Endothelial cell of umbilical vein (primary cell): ENCODE results near the gene PKP4. TPM values are rescaled to one million over a fixed set of nuclear protein-coding genes. Genes with fewer than 3 reads are reported as not detected.

Experiments used
- BruUV-seq: library from RNA; stranded (reverse); fragments of 400-500 nt; replicated peaks from 2 replicates; lab custom pipeline; 2021; lab: Mats Ljungman, UMichigan
- CTCF ChIA-PET: fragments of 300-600, 350-600 bp; sonication (Branson Sonifier 250); formaldehyde crosslinking; loops from one replicate; lab custom pipeline; 2021; ENCODE audit warnings: antibody characterized with exemption, inconsistent platforms; lab: Charles Lee
- POLR2A ChIA-PET: fragments of 300-600, 350-600 bp; sonication (Branson Sonifier 250); formaldehyde crosslinking; loops from one replicate; lab custom pipeline; 2021; ENCODE audit warnings: antibody characterized with exemption, inconsistent platforms; lab: Charles Lee
- DNase-seq: peaks from one replicate; pipeline ENCODE4 v3.0.0-alpha.2; 2011; ENCODE audit warnings: low read depth, low spot score
- FAIRE-seq: peaks from 2 replicates; lab custom pipeline; 2011; peaks lifted over from hg19 to GRCh38; lab: Jason Lieb, UNC
- H2AFZ ChIP-seq: 2 replicates; pipeline ENCODE4 v1.6.0; 2012; ENCODE audit warnings: low read depth, low read length, control low read depth, inconsistent platforms
- H3K27ac ChIP-seq: 2 replicates; pipeline ENCODE4 v1.5.1; 2011; ENCODE audit warnings: low read depth, mild to moderate bottlenecking, control low read depth, low read length, moderate library complexity; ENCODE audit not compliant: insufficient read depth
- H3K27me3 ChIP-seq, 2 experiments: 2 replicates each; pipeline versions ENCODE4 v1.6.0 to v1.6.1; 2011; ENCODE audit warnings: low read length in 2 of 2, mixed read lengths in 1 of 2; ENCODE audit not compliant: control insufficient read depth in 2 of 2, insufficient read depth in 2 of 2
- H3K36me3 ChIP-seq, 2 experiments: 2 replicates in 1 of 2; 3 replicates in 1 of 2; pipeline ENCODE4 v1.5.1; 2011; ENCODE audit warnings: low read length in 2 of 2, mild to moderate bottlenecking in 1 of 2, moderate library complexity in 1 of 2; ENCODE audit not compliant: control insufficient read depth in 2 of 2, insufficient read depth in 2 of 2; ENCODE audit errors: extremely low read depth in 1 of 2
- H3K4me1 ChIP-seq: 3 replicates; pipeline ENCODE4 v1.5.1; 2011; ENCODE audit warnings: mild to moderate bottlenecking, low read length; ENCODE audit not compliant: control insufficient read depth, insufficient read depth; ENCODE audit errors: extremely low read depth
- H3K4me2 ChIP-seq: 2 replicates; pipeline ENCODE4 v1.6.1; 2011; ENCODE audit warnings: low read length, control low read depth, mixed read lengths; ENCODE audit not compliant: insufficient read depth
- H3K4me3 ChIP-seq, 3 experiments: fragments of 200-600 bp in 1 of 3; sonication (generic), shearing (Covaris generic) in 1 of 3; replicated peaks in 1 of 3; 2 replicates each; pipeline ENCODE4 v1.5.1; 2011 to 2016; ENCODE audit warnings: control low read depth in 3 of 3, low read length in 3 of 3, mild to moderate bottlenecking in 2 of 3, inconsistent platforms in 1 of 3, low read depth in 1 of 3, moderate library complexity in 1 of 3; ENCODE audit not compliant: insufficient read depth in 1 of 3
- H3K79me2 ChIP-seq: 2 replicates; pipeline ENCODE4 v1.6.0; 2012; ENCODE audit warnings: low read length, inconsistent platforms; ENCODE audit not compliant: control insufficient read depth, insufficient read depth
- H3K9ac ChIP-seq: replicated peaks from 2 replicates; pipeline ENCODE3; 2011; ENCODE audit warnings: low read length, control low read depth; ENCODE audit not compliant: insufficient read depth; ENCODE audit errors: extremely low read depth
- H3K9me1 ChIP-seq: replicated peaks from 3 replicates; pipeline ENCODE4 v1.6.0; 2011; ENCODE audit warnings: mild to moderate bottlenecking, low read length; ENCODE audit not compliant: control insufficient read depth, insufficient read depth; ENCODE audit errors: extremely low read depth
- H3K9me3 ChIP-seq: replicated peaks from 2 replicates; pipeline ENCODE4 v1.5.1; 2012; ENCODE audit warnings: low read length, inconsistent platforms; ENCODE audit not compliant: control insufficient read depth, insufficient read depth
- H4K20me1 ChIP-seq: replicated peaks from 2 replicates; pipeline ENCODE3; 2011; ENCODE audit warnings: mild to moderate bottlenecking, low read length; ENCODE audit not compliant: control insufficient read depth, insufficient read depth; ENCODE audit errors: extremely low read depth
- CTCF ChIP-seq, 2 donors: IDR thresholded peaks; 1 replicate in 1 of 2; 2 replicates in 1 of 2; pipeline ENCODE4 v1.5.1; 2011; ENCODE audit warnings: low read length in 2 of 2, mild to moderate bottlenecking in 2 of 2, moderate library complexity in 2 of 2, control low read depth in 1 of 2, inconsistent platforms in 1 of 2, low read depth in 1 of 2; ENCODE audit not compliant: insufficient read depth in 1 of 2; ENCODE audit errors: extremely low read depth in 1 of 2
- FOS ChIP-seq: IDR thresholded peaks from 2 replicates; pipeline ENCODE4 v1.6.1; 2011; ENCODE audit warnings: mild to moderate bottlenecking, low read length, moderate library complexity, borderline replicate concordance; ENCODE audit not compliant: insufficient read depth
- GATA2 ChIP-seq: IDR thresholded peaks from 2 replicates; pipeline ENCODE4 v1.7.0; 2011; ENCODE audit warnings: low read depth, mild to moderate bottlenecking, moderate library complexity, mixed read lengths, low read length; ENCODE audit not compliant: insufficient read length, insufficient read depth
- JUN ChIP-seq: IDR thresholded peaks from 2 replicates; pipeline ENCODE4 v1.6.1; 2011; ENCODE audit warnings: borderline replicate concordance, low read depth; ENCODE audit not compliant: insufficient read length, insufficient read depth
- MAX ChIP-seq: IDR thresholded peaks from 2 replicates; pipeline ENCODE4 v1.6.1; 2011; ENCODE audit not compliant: insufficient read depth, insufficient read length
- MYC ChIP-seq: IDR thresholded peaks from one replicate; pipeline ENCODE4 v1.6.1; 2011; ENCODE audit warnings: mild to moderate bottlenecking, low read depth, low read length
- POLR2A ChIP-seq: IDR thresholded peaks from 2 replicates; pipeline ENCODE4 v1.6.1; 2012; ENCODE audit warnings: low read depth, mild to moderate bottlenecking, control low read depth, low read length
- POLR2AphosphoS5 ChIP-seq: IDR thresholded peaks from 2 replicates; pipeline ENCODE4 v1.6.1; 2012; ENCODE audit warnings: low read depth, mild to moderate bottlenecking, control low read depth, low read length, moderate library complexity; ENCODE audit not compliant: insufficient read depth
- dilution Hi-C: fragments of 300-500 bp; cut with MboI; formaldehyde crosslinking; loops from one replicate; pipeline ENCODE4 v1.15.0; 2019; ENCODE audit warnings: low sequenced_read_pairs; ENCODE audit not compliant: extremely low pct_ligation_motif_present
- intact Hi-C: fragments of 100-400 bp; cut with micrococcal nuclease; formaldehyde crosslinking; loops from one replicate; pipeline ENCODE4 v1.10.0; 2022
- polyA plus RNA-seq, 4 experiments: library from polyadenylated mRNA; depleted of rRNA in 3 of 4; stranded (reverse) in 3 of 4; unstranded in 1 of 4; fragments of >200 nt; gene quantifications; 2 replicates each; pipeline versions ENCODE4 v1.2.1 to v1.2.3, GENCODE V29; 2011 to 2012; ENCODE audit warnings: missing spikeins in 1 of 4
- total RNA-seq: library from RNA; stranded (reverse); gene quantifications from 2 replicates; pipeline ENCODE4 v1.2.3, GENCODE V29; 2021

PKP4 gene
- total and polyA plus RNA-seq, 2 donors (not counting 3 experiments of a cell fraction or from before 2014, with no cell fraction given) = 35.4 to 68.5 TPM

GRCh38 chr2:158569284-158569683, 112.5 kb downstream of the PKP4 start:
- POLR2A ChIA-PET = no interaction called here
- no peak overlapping the region for H3K4me3 ChIP-seq
- no peaks in the 10 kb centered on the region for H3K27me3 ChIP-seq
- H3K9ac ChIP-seq = no peak overlapping the region
- BruUV-seq = no TSS peak
- no peak overlapping the region for H3K4me2 ChIP-seq
- FAIRE-seq = no peak
- no peak overlapping the region for H2AFZ ChIP-seq
- H3K27ac ChIP-seq = no peak overlapping the region
- CTCF ChIA-PET = no interaction called here
- TF ChIP-seq JUN (no peak), CTCF (IDR thresholded peaks at IDR 0.05; ENCODE audit: extremely low read depth in 1 of 2, insufficient read depth in 1 of 2, low read depth in 1 of 2, low read length in 2 of 2) (no peak), MAX (no peak), MYC (no peak), GATA2 (no peak), POLR2A (no peak), FOS (no peak), POLR2AphosphoS5 (no peak)
- H3K4me1 ChIP-seq = no peaks in the 10 kb centered on the region
- H4K20me1 ChIP-seq = no peaks in the 10 kb centered on the region
- H3K79me2 ChIP-seq = no peaks in the 10 kb centered on the region
- dilution Hi-C loops = no loop called here
- H3K9me1 ChIP-seq = no peaks in the 10 kb centered on the region
- no peak for DNase-seq
- no peaks in the 10 kb centered on the region for H3K36me3 ChIP-seq
- intact Hi-C loops = no loop called here
- no peaks in the 10 kb centered on the region for H3K9me3 ChIP-seq
